Naive B cell (primary cell): ENCODE measurements around the gene RBX1. TPM values are rescaled to one million over a fixed set of nuclear protein-coding genes. Genes with fewer than 3 reads are reported as not detected.
A peak's percentile ranks its signal among the peaks of the same experiment; 100 is the strongest.

Experiments
- ATAC-seq, 2 donors: fragments of 150-1000 bp; cut with Tn5 transposase; 2 replicates each; pipeline ENCODE4 v1.10.0; 2021; ENCODE audit warnings: low read depth in 2 of 2, mild to moderate bottlenecking in 2 of 2, moderate library complexity in 2 of 2
- DNase-seq: peaks from one replicate; pipeline ENCODE4 v3.0.0; 2022
- H3K27ac Mint-ChIP-seq, 6 donors: one replicate each; pipeline ENCODE4 v1.8.0; 2020 to 2022; ENCODE audit warnings: mild to moderate bottlenecking in 6 of 6, mixed read lengths in 6 of 6, moderate library complexity in 5 of 6, inconsistent platforms in 2 of 6
- H3K27me3 Mint-ChIP-seq, 3 donors: one replicate each; pipeline ENCODE4 v1.8.0; 2021 to 2022; ENCODE audit warnings: mixed read lengths in 3 of 3, mild to moderate bottlenecking in 1 of 3
- H3K36me3 Mint-ChIP-seq, 2 donors: one replicate each; pipeline ENCODE4 v1.8.0; 2020 to 2022; ENCODE audit warnings: mixed read lengths in 2 of 2, inconsistent platforms in 1 of 2, mild to moderate bottlenecking in 1 of 2
- H3K4me1 Mint-ChIP-seq, 3 donors: one replicate each; pipeline ENCODE4 v1.8.0; 2020 to 2022; ENCODE audit warnings: mixed read lengths in 3 of 3, inconsistent platforms in 1 of 3, mild to moderate bottlenecking in 1 of 3, moderate library complexity in 1 of 3
- H3K4me3 Mint-ChIP-seq, 8 donors: one replicate each; pipeline ENCODE4 v1.8.0; 2020 to 2022; ENCODE audit warnings: mild to moderate bottlenecking in 8 of 8, mixed read lengths in 8 of 8, moderate library complexity in 8 of 8, inconsistent platforms in 2 of 8
- H3K9me3 Mint-ChIP-seq, 7 donors: one replicate each; pipeline ENCODE4 v1.8.0; 2020 to 2022; ENCODE audit warnings: mixed read lengths in 7 of 7, mild to moderate bottlenecking in 5 of 7, inconsistent platforms in 2 of 7, moderate library complexity in 1 of 7
- polyA plus RNA-seq, 6 donors: library from polyadenylated mRNA; unstranded; fragments of 300-500 nt; fragmentation: Illumina TruSeq; gene quantifications; one replicate each; pipeline ENCODE4 v1.2.3, GENCODE V29; 2021; ENCODE audit warnings: low read depth in 6 of 6

The RBX1 gene
- polyA plus RNA-seq, 6 donors from 2014 or later = 92.5 to 178 (median 151) TPM

DNA sequence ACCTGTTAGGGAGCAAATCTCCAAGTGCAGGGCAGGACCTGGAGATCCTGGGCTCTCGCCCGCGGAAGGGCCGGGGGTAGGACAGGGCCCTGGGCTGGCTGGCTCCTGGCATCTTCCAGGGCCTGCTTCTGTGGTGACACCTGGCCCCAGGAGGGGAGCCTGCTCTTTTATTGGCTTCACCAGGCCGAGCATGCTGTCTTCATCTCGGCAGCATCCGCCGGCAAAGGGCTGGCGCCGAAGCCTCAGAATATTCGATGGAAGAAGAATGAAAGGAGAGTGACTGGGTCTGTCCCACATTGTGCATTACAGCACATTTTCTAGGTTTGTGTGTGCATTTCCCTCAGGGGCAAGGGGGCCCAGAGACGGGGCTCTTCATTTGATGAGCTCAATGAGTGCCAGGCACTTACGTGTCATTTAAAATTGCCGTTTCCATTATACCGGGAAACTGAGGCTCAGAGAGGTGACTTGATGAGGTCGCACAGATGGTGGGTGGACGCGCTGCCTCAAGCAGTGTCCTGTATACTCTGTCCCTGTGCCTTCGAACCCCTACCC lies 70.0 kb downstream of the RBX1 start:
- H3K9me3 Mint-ChIP-seq = no peaks in the 10 kb centered on the region
- H3K4me3 Mint-ChIP-seq = peak overlapping the region; percentile 89 to 98 (median 96)
- H3K4me1 Mint-ChIP-seq = peaks cover 18 to 25% (median 24%) of the 10 kb centered on the region in 3 donors
- H3K27ac Mint-ChIP-seq = peak overlapping the region in 4 of 6 donors; percentile 28 to 90 (median 89)
- DNase-seq = no peak
- no peaks in the 10 kb centered on the region for H3K27me3 Mint-ChIP-seq
- no peak for ATAC-seq
- no peaks in the 10 kb centered on the region for H3K36me3 Mint-ChIP-seq

DNA sequence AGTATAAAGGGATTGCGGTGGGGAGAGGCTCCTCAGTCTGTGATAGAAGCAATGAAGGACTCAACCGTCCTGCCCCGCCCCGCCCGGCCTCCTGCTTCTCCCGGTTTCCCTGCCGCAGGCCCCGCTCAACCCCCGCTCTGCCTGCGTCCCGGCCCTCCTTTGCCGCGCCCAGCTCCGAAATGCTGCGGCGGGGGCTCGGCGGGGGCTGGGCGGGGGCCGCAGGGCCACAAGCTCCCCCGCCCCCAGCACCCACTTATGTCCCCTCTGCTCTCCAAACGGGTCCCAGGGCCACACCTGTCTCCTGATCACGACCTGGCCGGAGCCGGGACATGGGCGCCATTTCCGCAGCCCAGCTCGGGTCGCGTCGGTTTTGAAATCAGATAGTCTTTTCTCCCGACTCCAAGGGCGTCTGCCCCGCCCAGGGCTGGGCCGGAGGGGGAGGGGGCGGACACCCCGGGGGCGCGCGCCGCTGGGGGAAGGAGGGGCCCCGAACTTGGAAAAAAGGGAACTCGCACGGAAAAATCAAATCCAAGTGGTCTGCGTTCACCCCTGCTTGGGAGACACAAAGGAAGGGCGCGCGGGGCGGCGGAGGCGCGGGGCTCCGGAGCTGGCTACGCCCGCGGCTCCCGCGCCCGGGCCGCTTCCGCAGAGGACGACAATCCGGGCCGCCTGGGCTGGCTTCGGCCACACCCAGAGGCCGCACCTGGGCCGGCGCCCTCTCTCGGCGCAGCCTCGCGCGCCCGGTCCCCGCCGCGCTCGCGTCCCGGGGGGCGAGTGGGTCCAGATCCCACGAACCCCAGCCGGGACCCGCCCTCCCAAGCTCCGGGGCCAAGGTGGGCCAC lies 70.7 kb downstream of the RBX1 start:
- peak overlapping the region; percentile 89 to 98 (median 96) for H3K4me3 Mint-ChIP-seq
- H3K27ac Mint-ChIP-seq = peak overlapping the region in 5 of 6 donors; percentile 76 to 97 (median 94)
- no peaks in the 10 kb centered on the region for H3K9me3 Mint-ChIP-seq
- H3K4me1 Mint-ChIP-seq = peaks cover 18 to 25% (median 24%) of the 10 kb centered on the region in 3 donors
- H3K36me3 Mint-ChIP-seq = no peaks in the 10 kb centered on the region
- ATAC-seq = peak; percentile 69 to 74
- no peaks in the 10 kb centered on the region for H3K27me3 Mint-ChIP-seq
- DNase-seq = peak; percentile 70

DNA sequence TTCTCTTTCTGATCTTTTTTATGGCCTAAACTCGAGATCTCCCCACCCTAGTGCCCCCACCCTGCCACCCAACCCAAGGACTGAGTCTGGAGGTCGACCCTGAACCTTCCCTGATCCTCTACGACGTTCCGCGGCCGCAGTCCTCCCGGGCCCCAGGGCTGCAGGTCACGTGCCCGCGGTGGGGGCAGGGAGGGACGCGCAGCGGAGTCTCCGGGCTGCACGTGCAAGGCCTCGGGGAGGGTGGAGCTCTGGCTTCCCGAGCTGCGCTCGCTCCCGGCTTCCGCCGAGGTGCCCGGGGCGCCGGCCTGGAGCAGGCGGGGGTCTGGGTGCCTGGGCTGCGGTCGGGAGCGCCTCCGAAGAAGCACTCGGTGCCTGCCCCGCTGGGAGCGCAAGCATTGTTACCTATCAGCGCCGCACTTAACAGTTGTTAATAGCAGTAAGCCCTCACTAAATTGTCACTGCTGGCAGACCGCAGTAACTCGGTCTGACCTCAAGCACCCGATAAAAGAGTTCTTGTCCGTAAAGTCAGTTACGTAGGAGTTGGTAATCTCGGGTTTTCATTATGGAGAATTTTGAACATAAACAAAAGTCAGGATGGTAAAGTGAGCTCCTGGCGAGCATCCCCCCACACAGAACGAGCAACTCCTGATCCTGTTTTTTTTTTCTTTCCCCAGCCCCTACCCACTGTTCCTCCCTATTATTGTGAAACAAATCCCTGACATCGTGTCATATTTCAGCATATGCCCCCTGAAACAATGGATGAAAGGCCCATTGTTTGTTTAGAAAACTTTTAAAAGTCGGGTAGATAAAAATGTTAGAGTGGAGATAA lies 71.5 kb downstream of the RBX1 start:
- DNase-seq (peak; percentile 76), ATAC-seq (peak; percentile 82)
- Mint-ChIP-seq H3K9me3 (no peaks in the 10 kb centered on the region), H3K36me3 (no peaks in the 10 kb centered on the region), H3K27ac (peak overlapping the region; percentile 10 to 94 (median 88)), H3K4me3 (peak overlapping the region; percentile 67 to 97 (median 86)), H3K4me1 (peaks cover 18 to 25% (median 24%) of the 10 kb centered on the region in 3 donors), H3K27me3 (no peaks in the 10 kb centered on the region)

Other genes starting within 250 kb of the RBX1 start
- 10 to 100 TPM; 15.8 to 41.7 (median 25.4) TPM for gene SLC25A17, start 132.0 kb upstream of the RBX1 start, polyA plus RNA-seq
- gene ST13, start 94.7 kb upstream of the RBX1 start, polyA plus RNA-seq = 100 to 1,000 TPM; 123 to 204 (median 170) TPM
- 10 to 100 TPM in 2 of 6 donors, 1 to 10 TPM in 4; 2.5 to 14.9 (median 7.8) TPM for gene XPNPEP3, start 94.2 kb upstream of the RBX1 start, polyA plus RNA-seq
- under 1 TPM in 2 of 6 donors, not detected in 4; 0.16 to 0.20 TPM for gene DNAJB7, start 89.3 kb upstream of the RBX1 start, polyA plus RNA-seq
- 10 to 100 TPM; 17.0 to 41.3 (median 20.1) TPM for gene EP300, start 141.2 kb downstream of the RBX1 start, polyA plus RNA-seq